ENCODE results near the gene ARMC7.
A peak's percentile ranks its signal among the peaks of the same experiment; 100 is the strongest.
"Not testable (repeated sequence)": the region's sequence is repeated elsewhere in the genome, so short reads cannot be mapped to it uniquely, and the experiment has no call there.

ARMC7 gene

DNA sequence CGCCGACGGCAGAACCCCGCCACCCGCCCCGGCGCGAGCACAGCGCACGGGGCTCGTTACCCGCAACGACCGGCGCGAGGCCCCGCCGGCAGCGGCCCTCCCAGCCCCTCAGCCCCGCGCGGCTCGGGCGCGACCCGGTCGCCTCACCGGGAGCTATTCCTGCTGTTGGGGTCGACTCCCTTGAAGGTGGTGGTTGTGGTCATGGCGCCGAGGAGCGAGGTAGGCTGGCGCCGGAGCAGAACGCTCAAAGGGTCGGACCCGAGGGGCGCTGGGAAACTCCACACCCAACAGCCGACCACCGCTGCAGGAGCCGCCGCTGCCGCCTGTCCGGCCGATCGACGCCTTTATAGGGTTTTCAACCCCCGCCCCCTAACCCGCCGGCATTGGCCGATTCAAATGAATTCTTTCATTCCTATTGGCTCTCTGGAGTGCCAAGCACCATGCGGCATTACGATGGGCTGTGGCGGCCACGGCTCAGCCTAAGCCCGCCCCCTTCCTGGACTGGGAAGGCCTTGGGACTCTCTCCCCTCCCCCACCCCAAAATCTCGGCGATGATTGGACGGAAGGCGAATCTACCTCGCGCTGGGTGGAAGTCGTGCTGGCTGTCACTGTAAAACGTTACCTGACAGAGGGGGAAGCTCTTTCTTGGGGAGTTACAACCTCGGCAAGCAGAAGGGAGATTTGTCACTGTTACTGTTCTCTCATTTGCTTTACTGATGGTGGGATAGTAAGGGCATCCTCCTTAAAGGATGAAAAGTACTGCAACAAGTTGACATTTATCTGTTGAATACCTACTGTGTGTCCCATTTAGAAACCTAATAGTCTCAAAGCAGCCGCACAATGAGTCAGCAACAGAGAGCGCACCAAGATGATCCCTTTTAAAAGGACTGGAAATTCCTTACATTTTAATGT lies 44.7 kb downstream of the ARMC7 start, which contains the start of gene JPT1:
Gene JPT1, minus strand, starts transcription at position 318 of the 912 bp plus-strand sequence. Its CDS starts 115 bp downstream, at position 203.
- peak; percentile 98 for DNase-seq (ENCODE audit: low spot score)

DNA sequence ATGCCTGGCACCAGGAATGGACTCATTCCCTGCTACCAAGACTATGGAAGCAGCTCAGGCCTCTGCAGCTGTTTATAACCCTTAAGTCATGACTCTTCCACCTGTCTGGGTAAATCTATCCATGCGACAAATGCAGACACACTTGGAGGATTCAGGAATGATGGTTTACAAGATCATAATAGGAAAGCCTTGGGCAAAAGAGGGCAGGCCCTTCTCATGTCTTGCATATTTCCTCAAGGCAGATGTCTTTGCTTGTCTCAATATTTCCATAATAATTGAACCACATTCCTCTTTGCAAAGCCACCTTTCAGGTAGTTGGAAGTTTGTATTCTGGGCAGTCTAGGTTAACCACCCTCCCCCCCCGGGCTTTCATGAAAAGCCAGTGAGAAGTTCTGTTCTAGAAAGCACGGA lies 45.4 kb downstream of the ARMC7 start:
- peak; percentile 16 for DNase-seq (ENCODE audit: low spot score)

DNA sequence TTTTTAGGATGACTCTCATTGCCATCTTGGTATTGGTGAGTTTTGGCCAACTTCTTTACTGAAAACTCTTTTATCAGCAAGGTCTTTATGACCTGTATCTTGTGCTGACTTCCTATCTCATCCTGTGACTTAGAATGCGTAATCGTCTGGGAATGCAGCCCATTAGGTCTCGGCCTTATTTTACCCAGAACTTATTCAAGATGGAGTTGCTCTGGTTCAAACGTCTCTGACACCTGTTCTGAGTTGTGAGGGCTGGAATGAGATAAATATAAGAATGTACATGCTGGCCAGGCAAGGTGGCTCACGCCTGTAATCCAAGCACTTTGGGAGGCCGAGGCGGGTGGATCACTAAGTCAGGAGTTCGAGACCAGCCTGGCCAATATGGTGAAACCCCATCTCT lies 48.7 kb downstream of the ARMC7 start:
- DNase-seq (ENCODE audit: low spot score), result not testable (repeated sequence)

DNA sequence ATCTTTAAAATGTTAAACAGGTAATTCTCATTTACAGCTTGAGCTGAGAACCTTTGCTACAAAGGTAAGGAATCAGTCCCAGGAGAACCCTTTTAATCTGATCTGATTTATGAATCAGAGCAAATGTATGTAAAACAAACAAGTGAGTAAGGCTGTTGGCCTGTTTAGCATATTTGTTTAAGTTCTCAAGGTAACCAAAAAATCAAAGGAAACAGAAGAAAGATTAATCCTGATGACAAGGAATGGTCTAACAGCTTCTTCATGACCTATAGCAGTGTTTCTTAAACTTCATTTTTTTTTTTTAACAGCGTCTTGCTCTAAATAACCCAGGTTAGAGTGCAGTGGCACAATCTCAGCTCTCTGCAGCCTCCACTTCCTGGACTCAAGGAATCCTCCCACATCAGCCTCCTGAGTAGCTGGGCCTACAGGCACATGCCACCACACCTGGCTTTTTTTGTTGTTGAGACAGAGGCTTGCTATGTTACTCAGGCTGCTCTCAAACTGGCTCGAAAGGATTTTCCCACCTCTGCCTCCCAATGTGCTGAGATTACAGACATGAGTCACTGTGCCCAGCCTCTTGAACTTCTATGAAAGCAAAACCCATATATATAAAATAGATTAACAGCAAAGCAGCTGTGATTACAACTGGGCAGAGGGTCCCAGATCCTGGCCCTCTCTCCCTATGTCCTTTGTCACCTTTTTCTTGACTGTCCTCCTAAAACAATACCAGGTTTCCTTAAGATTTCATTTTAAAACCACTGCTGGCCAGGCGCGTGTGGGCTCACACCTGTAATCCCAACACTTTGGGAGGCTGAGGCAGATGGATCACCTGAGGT lies 49.6 kb downstream of the ARMC7 start:
- DNase-seq (ENCODE audit: low spot score), result no peak

DNA sequence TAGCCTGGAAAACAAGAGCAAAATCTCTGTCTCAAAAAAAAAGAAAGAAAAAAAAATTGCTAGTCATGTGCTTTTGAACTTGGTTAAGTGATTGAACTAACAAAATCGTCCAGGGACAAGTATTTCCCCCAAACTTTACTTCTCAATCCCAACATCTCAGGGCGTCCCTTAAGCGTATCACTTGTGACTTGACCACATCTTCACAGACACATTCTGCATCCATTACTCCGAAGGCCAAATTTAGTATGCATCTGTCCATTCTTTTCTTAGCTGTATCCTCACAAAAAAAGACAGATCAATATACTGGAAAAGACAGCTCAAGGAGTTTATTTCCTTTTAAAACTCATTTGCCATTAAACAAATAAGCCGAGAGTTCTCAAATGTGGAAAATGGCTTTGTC lies 50.4 kb downstream of the ARMC7 start:
- DNase-seq (ENCODE audit: low spot score), result no peak

DNA sequence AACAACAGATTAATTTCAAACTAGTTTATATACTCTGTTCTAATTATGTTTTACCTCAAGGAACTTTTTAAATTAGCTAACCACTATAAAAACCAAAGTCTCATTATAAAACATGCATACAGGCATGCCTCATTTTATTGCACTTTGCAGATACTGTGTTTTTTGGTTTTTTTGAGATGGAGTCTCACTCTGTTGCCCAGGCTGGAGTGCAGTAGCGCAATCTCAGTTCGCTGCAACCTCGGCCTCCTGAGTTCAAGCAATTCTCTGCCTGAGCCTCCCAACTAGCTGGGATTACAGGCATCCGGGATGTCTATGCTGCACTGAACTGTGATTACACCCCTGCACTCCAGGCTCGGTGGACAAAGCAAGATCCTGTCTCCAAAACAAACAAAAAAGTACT lies 53.3 kb downstream of the ARMC7 start:
- DNase-seq (ENCODE audit: low spot score), result no peak

DNA sequence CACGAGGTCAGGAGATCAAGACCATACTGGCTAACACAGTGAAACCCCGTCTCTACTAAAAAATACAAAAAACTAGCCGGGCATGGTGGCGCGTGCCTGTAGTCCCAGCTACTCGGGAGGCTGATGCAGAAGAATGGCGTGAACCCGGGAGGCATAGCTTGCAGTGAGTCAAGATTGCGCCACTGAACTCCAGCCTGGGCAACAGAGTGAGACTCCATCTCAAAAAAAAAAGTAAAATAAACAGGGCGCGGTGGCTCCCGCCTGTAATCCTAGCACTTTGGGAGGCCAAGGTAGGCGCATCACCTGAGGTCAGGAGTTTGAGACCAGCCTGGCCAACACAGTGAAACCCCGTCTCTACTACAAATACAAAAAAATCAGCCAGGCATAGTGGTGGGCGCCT lies 54.8 kb downstream of the ARMC7 start:
- not testable (repeated sequence) for DNase-seq (ENCODE audit: low spot score)

DNA sequence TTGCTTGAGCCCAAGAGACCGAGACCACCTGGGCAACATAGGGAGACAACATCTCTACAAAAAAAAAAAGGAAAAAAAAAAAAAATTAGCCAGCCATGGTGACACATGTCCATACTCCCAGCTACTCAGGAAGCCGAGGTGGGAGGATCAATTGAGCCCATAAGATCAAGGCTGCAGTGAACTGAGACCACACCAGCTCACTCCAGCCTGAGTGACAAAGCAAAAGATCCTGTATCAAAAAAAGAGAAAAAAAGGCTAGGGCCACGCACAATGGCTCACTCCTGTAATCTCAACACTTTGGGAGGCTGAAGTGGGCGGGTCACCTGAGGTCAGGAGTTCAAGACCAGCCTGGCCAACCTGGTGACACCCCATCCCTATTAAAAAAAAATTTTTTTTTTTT lies 59.2 kb downstream of the ARMC7 start:
- no peak for DNase-seq (ENCODE audit: low spot score)

DNA sequence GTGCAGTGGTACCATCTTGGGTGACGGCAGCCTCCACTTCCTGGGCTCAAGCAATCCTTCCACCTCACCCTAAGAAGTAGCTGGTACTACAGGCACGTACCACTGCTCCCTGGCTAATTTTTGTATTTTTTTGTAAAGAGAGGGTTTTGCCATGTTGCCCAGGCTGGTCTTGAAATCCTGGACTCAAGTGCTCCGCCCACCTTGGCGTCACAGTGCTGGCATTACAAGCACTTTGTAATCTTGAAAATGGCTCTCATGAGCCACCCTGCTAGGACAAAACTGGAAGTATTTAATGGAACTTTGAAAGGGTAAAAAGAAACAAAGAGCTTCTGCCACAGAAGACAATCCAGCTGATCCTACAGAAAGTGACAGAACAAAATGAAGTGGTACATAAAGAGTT lies 63.8 kb downstream of the ARMC7 start:
- no peak for DNase-seq (ENCODE audit: low spot score)

DNA sequence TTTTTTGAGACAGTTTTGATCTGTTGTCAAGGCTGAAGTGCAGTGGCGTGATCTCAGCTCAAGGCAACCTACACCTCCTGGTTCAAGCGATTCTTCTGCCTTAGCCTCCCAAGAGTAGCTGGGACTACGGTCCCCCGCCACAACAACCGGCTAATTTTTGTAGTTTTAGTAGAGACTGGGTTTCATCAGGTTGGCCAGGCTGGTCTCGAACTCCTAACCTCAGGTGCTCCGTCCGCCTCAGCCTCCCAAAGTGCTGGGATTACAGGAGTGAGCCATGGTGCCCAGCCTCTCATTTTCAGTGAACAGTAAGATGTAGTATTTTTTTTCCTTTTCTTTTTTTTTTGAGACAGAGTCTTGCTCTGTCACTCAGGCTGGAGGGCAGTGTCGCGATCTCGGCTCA lies 65.2 kb downstream of the ARMC7 start:
- DNase-seq (ENCODE audit: low spot score), result no peak

DNA sequence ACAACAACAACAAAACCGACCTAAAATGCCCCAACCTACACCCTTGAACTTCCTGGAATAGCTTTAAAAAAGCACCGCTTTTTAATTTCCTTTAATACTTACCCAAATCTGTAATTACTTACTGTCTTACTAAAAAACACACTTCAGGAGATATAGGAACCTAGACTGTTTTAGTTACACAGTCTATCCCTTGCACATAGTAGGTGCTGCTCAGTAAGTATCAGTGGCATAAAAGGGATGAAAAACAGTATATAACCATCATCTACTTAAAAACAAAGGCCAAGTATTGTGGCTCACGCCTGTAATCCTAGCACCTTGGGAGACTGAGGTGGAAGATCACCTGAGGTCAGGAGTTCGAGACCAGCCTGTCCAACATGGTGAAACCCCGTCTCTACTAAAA lies 66.9 kb downstream of the ARMC7 start:
- DNase-seq (ENCODE audit: low spot score), result no peak

DNA sequence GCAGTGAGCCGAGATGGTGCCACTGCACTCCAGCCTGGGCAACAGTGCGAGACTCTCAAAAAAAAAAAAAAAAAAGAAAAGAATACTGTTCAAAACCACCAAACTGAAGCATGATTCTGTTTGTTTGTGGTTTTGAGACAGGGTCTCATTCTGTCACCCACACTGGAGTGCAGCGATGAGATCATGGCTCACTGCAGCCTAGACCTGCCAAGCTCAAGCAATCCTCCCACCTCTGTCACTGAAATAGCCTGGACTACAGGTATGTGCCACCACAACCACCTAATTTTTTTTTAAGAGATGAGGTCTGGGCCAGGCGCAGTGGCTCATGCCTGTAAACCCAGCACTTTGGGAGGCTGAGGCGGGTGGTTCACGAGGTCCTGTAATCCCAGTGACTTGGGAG lies 68.7 kb downstream of the ARMC7 start:
- DNase-seq (ENCODE audit: low spot score), result no peak

Data from SW480 (cell line).